ACHN (cell line): ENCODE measurements around the gene EXTL2.
A peak's percentile ranks its signal among the peaks of the same experiment; 100 is the strongest.
"Not testable (repeated sequence)": the region's sequence is repeated elsewhere in the genome, so short reads cannot be mapped to it uniquely, and the experiment has no call there.

Experiments used
- DNase-seq: peaks from one replicate; pipeline ENCODE4 v3.0.0-alpha.2; 2015
- in situ Hi-C: cut with HindIII; loops from 2 replicates; pipeline ENCODE4 v1.10.0; 2017; ENCODE audit warnings: low sequenced_read_pairs, low pct_ligation_motif_present, low pct_unique_long_range_greater_than_20kb

EXTL2 gene

GRCh38 chr1:100894603-100895539 lies at the start of gene EXTL2:
Gene EXTL2, minus strand, starts transcription at chr1:100894842. Its CDS starts 6,085 bp downstream, at chr1:100888757.
- in situ Hi-C loops: no loop called here
- peak; percentile 82 for DNase-seq

GRCh38 chr1:100943533-100943932 lies 48.9 kb upstream of the EXTL2 start:
- in situ Hi-C loops: no loop called here
- no peak for DNase-seq

- in situ Hi-C loops: no loop called here
- DNase-seq: no peak
These were observed 47.8 kb upstream of the EXTL2 start for GRCh38 chr1:100942304-100943046.

- in situ Hi-C loops: no loop called here
- DNase-seq: no peak
These were observed 47.1 kb upstream of the EXTL2 start for GRCh38 chr1:100941580-100942216.

- in situ Hi-C loops: no loop called here
- no peak for DNase-seq
These were observed 46.5 kb upstream of the EXTL2 start for GRCh38 chr1:100941098-100941527.

GRCh38 chr1:100936194-100936967 lies 41.7 kb upstream of the EXTL2 start:
- in situ Hi-C loops: no loop called here
- DNase-seq: no peak

- in situ Hi-C loops, DNase-seq: not testable (repeated sequence)
These were observed 38.9 kb upstream of the EXTL2 start for GRCh38 chr1:100933555-100933954.

GRCh38 chr1:100931716-100932115 lies 37.1 kb upstream of the EXTL2 start:
- DNase-seq: no peak
- in situ Hi-C loops: no loop called here

GRCh38 chr1:100930494-100930893 lies 35.9 kb upstream of the EXTL2 start:
- in situ Hi-C loops: no loop called here
- no peak for DNase-seq

- DNase-seq: no peak
- in situ Hi-C loops: no loop called here
These were observed 33.5 kb upstream of the EXTL2 start for GRCh38 chr1:100928128-100928527.

- in situ Hi-C loops: no loop called here
- no peak for DNase-seq
These were observed 32.6 kb upstream of the EXTL2 start for GRCh38 chr1:100927276-100927675.

GRCh38 chr1:100926240-100926639 lies 31.6 kb upstream of the EXTL2 start:
- DNase-seq: no peak
- in situ Hi-C loops: no loop called here

GRCh38 chr1:100924991-100925390 lies 30.3 kb upstream of the EXTL2 start:
- in situ Hi-C loops: loop anchor here (25.0 kb wide), 1 partner anchor 362 kb away; no protein-coding TSS in a partner anchor
- no peak for DNase-seq

GRCh38 chr1:100924212-100924611 lies 29.6 kb upstream of the EXTL2 start:
- no peak for DNase-seq
- in situ Hi-C loops: loop anchor here (25.0 kb wide), 1 partner anchor 363 kb away; no protein-coding TSS in a partner anchor

GRCh38 chr1:100921110-100921706 lies 26.6 kb upstream of the EXTL2 start:
- in situ Hi-C loops: loop anchor here (25.0 kb wide), 1 partner anchor 366 kb away; no protein-coding TSS in a partner anchor
- DNase-seq: peak; percentile 57

- in situ Hi-C loops: loop anchor here (25.0 kb wide), 1 partner anchor 375 kb away; no protein-coding TSS in a partner anchor
- no peak for DNase-seq
These were observed 17.4 kb upstream of the EXTL2 start for GRCh38 chr1:100912019-100912418.

GRCh38 chr1:100909018-100909417 lies 14.4 kb upstream of the EXTL2 start:
- no peak for DNase-seq
- in situ Hi-C loops: loop anchor here (25.0 kb wide), 1 partner anchor 378 kb away; no protein-coding TSS in a partner anchor

GRCh38 chr1:100907887-100908286 lies 13.2 kb upstream of the EXTL2 start:
- DNase-seq: no peak
- in situ Hi-C loops: loop anchor here (25.0 kb wide), 1 partner anchor 379 kb away; no protein-coding TSS in a partner anchor
